Mucosa of rectum (tissue), 2 donors: ENCODE measurements around the gene SPINT1.

Experiments
- H3K27ac ChIP-seq, 2 donors: one replicate each; pipeline ENCODE4 v1.7.0; 2013; ENCODE audit warnings: inconsistent platforms in 2 of 2, low read depth in 2 of 2, low read length in 2 of 2
- H3K27me3 ChIP-seq, 2 donors: one replicate each; pipeline ENCODE4 v1.7.0; 2013; ENCODE audit warnings: low read length in 2 of 2; ENCODE audit not compliant: control insufficient read depth in 2 of 2, insufficient read depth in 2 of 2
- H3K36me3 ChIP-seq, 2 donors: one replicate each; pipeline ENCODE4 v1.7.0; 2013; ENCODE audit warnings: low read length in 2 of 2; ENCODE audit not compliant: control insufficient read depth in 2 of 2, insufficient read depth in 2 of 2
- H3K4me1 ChIP-seq, 2 donors: one replicate each; pipeline ENCODE4 v1.7.0; 2013; ENCODE audit warnings: low read length in 2 of 2, mild to moderate bottlenecking in 1 of 2; ENCODE audit not compliant: control insufficient read depth in 2 of 2, insufficient read depth in 2 of 2
- H3K4me3 ChIP-seq, 2 donors: one replicate each; pipeline ENCODE4 v1.7.0; 2013; ENCODE audit warnings: low read length in 2 of 2
- H3K9ac ChIP-seq, 2 donors: one replicate each; pipeline ENCODE4 v1.7.0; 2013; ENCODE audit warnings: low read length in 2 of 2, low read depth in 1 of 2, mild to moderate bottlenecking in 1 of 2
- H3K9me3 ChIP-seq, 2 donors: one replicate each; pipeline ENCODE4 v1.7.0; 2013; ENCODE audit warnings: low read length in 2 of 2; ENCODE audit not compliant: control insufficient read depth in 2 of 2
- donor health status: healthy.
- donor health status: Normal muscosa, but diverticular disease.

The SPINT1 gene

DNA sequence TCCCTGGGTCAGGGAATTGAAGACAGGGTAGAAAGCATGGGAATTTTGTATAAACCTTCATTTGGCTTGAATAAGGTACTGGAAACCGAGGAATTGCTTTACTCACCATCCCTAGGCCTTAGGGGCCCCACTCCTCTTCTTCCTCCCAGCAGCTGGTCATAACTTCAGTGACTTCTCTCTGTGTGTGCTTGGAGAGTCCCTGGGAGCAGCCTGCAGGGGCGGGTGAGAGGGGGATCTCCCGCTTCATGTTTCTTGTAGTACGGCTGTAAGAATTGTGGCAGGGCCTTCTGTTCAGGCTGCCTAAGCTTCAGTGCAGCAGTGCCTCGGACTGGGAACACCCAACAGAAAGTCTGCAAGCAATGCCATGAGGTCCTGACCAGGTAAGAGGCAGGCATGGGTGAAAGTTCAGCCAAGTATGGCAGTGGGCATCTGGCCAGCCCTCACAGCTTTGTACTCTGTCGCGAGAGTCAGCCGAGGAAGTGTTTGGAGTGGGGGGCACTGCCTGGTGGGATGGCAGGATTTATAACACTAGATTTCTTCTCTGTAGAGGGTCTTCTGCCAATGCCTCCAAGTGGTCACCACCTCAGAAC lies 34.9 kb upstream of the SPINT1 start:
- Histone ChIP-seq H3K36me3 (peaks cover 16 to 25% of the 10 kb centered on the region in 2 donors), H3K9ac (no peak overlapping the region), H3K4me3 (peak overlapping the region in 1 of 2 donors; percentile 100), H3K9me3 (no peaks in the 10 kb centered on the region), H3K4me1 (peaks cover 12 to 17% of the 10 kb centered on the region in 2 donors), H3K27me3 (no peaks in the 10 kb centered on the region), H3K27ac (no peak overlapping the region)

DNA sequence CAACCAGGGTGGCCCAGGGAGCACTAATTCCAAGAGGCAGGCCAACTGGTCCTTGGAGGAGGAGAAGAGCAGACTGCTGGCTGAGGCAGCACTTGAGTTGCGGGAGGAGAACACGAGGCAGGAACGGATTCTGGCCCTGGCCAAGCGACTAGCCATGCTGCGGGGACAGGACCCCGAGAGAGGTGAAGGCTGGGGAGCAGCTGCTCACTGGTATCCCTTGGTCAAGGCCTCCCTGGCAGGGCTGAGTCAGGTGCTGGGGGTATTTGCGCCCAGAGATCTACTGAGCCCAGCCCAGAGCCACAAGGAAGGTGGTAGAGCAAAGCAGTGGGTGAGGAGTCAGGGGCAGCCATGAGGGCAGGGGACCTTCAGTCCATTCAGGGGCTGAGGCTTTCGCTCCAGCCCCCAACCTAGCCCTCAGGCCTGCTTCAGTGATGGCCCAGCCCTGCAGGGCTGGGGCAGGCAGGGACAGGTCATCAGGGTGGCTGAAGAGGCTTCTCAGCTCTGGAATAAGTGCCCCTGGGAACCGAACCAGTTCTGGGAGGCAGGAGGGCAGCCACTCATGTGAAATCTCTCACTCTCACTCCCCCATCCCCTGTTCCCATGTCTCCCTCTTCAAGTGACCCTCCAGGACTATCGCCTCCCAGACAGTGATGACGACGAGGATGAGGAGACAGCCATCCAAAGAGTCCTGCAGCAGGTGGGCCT lies 31.0 kb upstream of the SPINT1 start:
- Histone ChIP-seq H3K4me1 (peaks cover 5 to 7% of the 10 kb centered on the region in 2 donors), H3K4me3 (no peak overlapping the region), H3K9ac (no peak overlapping the region), H3K9me3 (no peaks in the 10 kb centered on the region), H3K27ac (no peak overlapping the region), H3K36me3 (peaks cover 31 to 40% of the 10 kb centered on the region in 2 donors), H3K27me3 (no peaks in the 10 kb centered on the region)

DNA sequence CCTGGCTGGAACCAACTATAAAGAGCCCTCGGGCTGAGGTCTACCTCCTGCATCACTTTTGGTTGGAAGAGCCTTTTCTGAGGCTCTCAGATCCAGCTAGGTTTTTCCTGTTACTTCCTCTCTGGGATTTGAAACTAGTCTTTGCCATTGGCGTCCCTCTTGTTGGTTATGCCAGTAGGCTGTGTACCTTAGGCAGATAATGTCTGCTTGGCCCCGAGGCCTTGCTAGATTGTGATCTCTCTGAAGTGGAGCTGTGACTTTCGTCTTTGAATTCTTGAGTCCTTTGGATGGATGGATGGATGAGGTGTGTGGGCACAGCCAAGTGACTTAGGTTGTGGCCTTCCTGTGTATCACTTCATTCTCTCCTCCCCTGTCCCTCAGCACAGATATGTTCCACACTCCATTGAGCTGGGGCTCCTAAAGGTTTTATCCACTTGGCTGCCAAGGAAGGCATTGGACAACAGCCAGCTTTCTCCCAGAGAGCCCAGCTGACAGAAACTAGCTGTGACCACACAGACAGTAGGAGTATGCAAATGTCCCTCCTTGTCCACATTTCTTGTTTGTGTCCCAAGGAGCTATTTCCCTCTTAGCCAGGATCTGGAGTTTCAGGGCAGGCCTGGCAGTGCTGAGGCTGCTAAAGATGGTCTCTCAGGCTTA lies 28.7 kb upstream of the SPINT1 start:
- no peak overlapping the region for H3K9ac ChIP-seq
- H3K36me3 ChIP-seq, result peaks cover 31% of the 10 kb centered on the region in 2 donors
- H3K27ac ChIP-seq, result no peak overlapping the region
- no peaks in the 10 kb centered on the region for H3K9me3 ChIP-seq
- no peak overlapping the region for H3K4me3 ChIP-seq
- H3K27me3 ChIP-seq, result no peaks in the 10 kb centered on the region
- no peaks in the 10 kb centered on the region for H3K4me1 ChIP-seq

DNA sequence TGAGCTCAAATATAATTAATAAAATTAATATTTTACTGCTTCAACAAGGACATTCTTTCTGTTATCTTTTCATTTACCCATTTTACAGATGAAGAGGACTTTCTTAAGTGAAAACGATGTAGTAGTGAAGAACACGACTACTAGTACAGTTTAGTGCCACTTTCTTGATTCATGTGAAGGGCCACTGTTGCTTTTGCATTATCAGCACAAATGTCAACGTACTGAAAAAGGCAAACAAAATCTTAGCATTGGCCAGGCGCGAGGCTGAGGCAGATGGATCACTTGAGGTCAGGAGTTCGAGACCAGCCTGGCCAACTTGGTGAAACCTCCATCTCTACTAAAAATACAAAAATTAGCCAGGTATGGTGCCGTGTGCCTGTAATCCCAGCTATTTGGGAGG lies 24.8 kb upstream of the SPINT1 start:
- H3K27me3 ChIP-seq, result no peaks in the 10 kb centered on the region
- peaks cover 3 to 9% of the 10 kb centered on the region in 2 donors for H3K4me1 ChIP-seq
- H3K27ac ChIP-seq, result no peak overlapping the region
- H3K36me3 ChIP-seq, result peaks cover 13 to 14% of the 10 kb centered on the region in 2 donors
- H3K9ac ChIP-seq, result no peak overlapping the region
- no peak overlapping the region for H3K4me3 ChIP-seq
- no peaks in the 10 kb centered on the region for H3K9me3 ChIP-seq

DNA sequence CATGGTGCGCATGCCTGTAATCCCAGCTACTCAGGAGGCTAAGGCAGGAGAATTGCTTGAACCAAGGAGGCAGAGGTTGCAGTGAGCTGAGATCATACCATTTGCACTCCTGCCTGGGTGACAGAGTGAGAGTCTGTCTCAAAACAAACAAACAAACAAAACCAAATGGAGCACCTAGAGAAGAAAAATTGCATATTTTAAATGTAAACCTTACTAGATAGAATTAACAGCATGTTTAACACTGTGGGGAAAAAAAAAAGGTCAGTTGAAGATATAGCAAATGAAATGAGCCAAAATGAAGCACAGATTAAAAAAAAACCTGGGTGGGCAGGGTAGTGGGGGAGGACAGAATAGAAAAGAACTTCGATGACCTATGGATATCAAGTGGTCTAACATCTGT lies 22.7 kb upstream of the SPINT1 start:
- H3K36me3 ChIP-seq, result no peaks in the 10 kb centered on the region
- H3K4me3 ChIP-seq, result no peak overlapping the region
- peaks cover 12 to 29% of the 10 kb centered on the region in 2 donors for H3K4me1 ChIP-seq
- no peak overlapping the region for H3K9ac ChIP-seq
- no peak overlapping the region for H3K27ac ChIP-seq
- no peaks in the 10 kb centered on the region for H3K9me3 ChIP-seq
- H3K27me3 ChIP-seq, result no peaks in the 10 kb centered on the region

DNA sequence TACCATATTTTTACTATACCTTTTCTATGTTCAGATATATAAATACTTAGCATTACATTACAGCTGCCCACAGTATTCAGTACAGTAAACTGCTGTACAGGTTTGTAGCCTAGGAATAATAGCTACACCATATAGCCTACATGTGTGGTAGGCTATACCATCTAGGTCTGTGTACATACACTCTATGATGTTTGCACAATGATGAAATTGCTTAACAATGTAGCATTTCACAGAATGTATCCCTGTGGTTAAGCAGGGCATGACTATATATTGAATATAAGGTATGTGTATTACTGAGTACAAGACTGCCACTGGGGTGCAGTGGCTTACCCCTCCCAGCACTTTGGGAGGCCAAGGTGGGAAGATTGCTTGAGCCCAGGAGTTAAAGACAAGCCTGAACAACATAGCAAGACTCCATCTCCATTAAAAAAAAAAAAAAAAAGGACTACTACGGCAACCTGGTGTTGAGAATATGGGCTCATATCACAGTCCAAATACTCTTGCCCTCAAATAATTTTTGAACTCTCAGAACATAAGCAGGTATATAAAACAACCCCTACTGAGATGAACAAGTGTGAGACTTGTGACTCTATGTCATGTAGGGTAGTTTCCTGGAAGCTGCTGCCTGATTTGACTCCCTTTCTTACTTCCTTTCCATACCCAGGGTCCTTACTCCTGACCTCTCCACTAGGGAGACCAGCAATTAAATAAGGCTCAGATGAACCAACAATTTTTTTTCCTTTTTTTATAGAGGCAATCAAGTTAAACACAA lies 20.1 kb upstream of the SPINT1 start:
- Histone ChIP-seq H3K9me3 (no peaks in the 10 kb centered on the region), H3K27me3 (no peaks in the 10 kb centered on the region), H3K9ac (peak overlapping the region; percentile 24 to 43), H3K4me1 (peaks cover 24 to 38% of the 10 kb centered on the region in 2 donors), H3K4me3 (peak overlapping the region; percentile 7 to 22), H3K36me3 (no peaks in the 10 kb centered on the region), H3K27ac (peak overlapping the region; percentile 61 to 65)

DNA sequence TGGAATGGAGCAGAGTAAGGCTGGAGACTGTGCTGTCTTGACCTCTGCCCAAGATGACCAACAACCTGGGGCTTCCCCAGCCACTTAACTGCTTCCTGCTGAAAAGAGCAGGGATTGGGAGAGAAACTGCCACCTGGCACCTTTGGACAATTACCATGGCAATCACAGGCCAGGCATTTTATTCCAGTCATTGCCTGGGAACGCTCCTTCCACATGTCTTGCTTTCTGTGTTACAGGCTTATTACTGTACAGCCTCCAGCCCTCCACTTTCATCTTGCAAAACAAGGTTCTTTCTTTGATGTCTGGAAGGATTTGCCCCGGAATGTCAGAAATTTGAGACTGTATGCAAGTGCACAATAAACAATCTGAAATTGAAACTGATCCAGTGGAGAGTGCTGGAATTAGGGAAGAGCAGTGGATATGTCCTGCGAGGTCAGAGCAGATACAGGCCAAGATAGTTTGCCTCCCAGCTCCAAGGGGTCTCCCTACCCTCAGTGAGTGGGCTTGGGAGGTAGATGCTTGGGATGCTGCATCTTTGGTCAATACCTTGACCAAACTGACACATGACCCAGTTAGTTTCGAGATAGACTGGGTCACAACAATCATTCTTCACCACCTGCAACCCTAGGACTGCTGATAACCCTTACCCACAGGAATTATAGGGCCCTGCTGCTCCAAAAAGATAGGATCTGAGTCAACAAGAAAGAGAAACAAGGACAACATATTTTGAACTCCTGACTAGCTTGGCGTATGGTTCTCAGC lies 18.0 kb upstream of the SPINT1 start:
- H3K4me3 ChIP-seq, result peak overlapping the region; percentile 81
- H3K4me1 ChIP-seq, result peaks cover 27 to 48% of the 10 kb centered on the region in 2 donors
- H3K27ac ChIP-seq, result peak overlapping the region; percentile 89 to 96
- H3K36me3 ChIP-seq, result no peaks in the 10 kb centered on the region
- no peaks in the 10 kb centered on the region for H3K9me3 ChIP-seq
- H3K27me3 ChIP-seq, result no peaks in the 10 kb centered on the region
- H3K9ac ChIP-seq, result peak overlapping the region; percentile 56 to 62

DNA sequence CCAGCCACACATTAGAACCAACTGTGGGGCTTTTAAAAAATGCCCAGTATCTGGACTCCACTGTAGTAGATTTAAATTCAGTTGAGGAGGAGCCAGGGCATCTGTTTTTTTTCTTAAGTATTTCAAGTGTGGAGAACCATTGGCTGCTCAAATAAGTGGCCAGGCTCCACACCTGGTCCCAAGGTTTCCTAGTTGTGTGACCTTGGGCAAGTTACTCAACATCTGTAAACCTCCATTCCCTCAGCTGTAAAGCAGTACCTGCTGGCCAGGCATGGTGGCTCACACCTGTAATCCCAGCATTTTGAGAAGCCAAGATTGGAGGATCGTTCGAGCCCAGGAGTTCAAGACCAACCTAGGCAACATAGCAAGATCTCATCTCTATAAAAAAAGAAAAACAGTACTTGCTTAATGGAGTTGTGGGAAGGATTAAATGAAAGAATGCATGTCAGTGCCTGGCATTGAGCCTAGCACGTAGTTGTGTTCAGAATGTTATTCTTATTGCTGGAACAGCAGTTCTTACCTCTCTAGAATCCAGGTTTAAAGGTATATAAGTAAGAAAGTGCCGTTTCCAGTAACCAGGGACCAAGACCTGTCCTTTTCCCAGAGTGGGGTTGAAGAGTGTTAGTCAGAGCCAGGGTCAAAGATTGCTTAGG lies 17.3 kb upstream of the SPINT1 start:
- no peaks in the 10 kb centered on the region for H3K27me3 ChIP-seq

DNA sequence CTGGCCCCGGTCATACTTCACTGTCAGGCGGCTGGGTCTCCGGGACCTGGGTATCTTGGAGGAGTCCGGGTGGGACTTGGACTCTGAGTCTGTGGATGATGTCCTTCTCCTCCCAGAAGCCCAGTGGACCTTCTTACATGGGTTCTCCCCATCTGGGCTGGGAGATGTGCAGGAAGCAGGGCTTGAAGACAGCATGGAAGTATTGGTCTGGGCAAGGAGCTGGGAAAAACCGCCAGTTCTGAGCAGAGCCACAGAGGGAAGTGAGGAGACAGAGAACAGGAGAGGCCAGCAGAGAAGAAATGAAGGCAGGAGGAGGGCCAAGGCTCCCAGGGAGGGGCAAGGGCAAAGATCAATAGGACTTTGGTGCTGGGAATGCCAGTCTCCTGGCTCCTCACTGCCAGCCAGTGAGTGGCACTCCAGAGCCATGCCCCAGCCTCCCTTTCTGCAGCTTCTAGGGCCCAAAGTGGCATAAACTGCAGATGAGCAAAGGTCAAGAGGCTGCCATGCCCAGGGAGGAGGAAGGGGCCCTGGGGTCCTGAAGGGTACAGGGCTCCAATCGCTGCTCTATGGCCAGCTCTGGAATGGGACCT lies 15.3 kb upstream of the SPINT1 start, which contains the start of gene PPP1R14D:
Gene PPP1R14D, minus strand, starts transcription at position 262 of the 590 bp plus-strand sequence. Its CDS starts 67 bp downstream, at position 195.
- Histone ChIP-seq H3K27me3 (no peaks in the 10 kb centered on the region), H3K9me3 (no peaks in the 10 kb centered on the region), H3K27ac (peak within 1 kb of the TSS; percentile 94 to 96), H3K4me3 (peak within 1 kb of the TSS; percentile 81), H3K9ac (peak within 1 kb of the TSS; percentile 83 to 86), H3K36me3 (no peaks in the 10 kb centered on the region), H3K4me1 (peaks cover 27 to 44% of the 10 kb centered on the region in 2 donors)

More for the DNA sequence above, 17.3 kb upstream of the SPINT1 start:
- Histone ChIP-seq H3K4me3 (peak overlapping the region; percentile 81), H3K36me3 (no peaks in the 10 kb centered on the region), H3K27ac (peak overlapping the region; percentile 89 to 96), H3K9me3 (no peaks in the 10 kb centered on the region), H3K4me1 (peaks cover 27 to 48% of the 10 kb centered on the region in 2 donors), H3K9ac (peak overlapping the region; percentile 41 to 62)
